ENCODE results near the gene ARG2. TPM values are rescaled to one million over a fixed set of nuclear protein-coding genes. Genes with fewer than 3 reads are reported as not detected.

Gene ARG2
- total and polyA plus RNA-seq, 10 of the 15 experiments (the other 5 are each of a cell fraction or from before 2014, with no cell fraction given), result 0.48 to 7.8 (median 1.1) TPM

DNA sequence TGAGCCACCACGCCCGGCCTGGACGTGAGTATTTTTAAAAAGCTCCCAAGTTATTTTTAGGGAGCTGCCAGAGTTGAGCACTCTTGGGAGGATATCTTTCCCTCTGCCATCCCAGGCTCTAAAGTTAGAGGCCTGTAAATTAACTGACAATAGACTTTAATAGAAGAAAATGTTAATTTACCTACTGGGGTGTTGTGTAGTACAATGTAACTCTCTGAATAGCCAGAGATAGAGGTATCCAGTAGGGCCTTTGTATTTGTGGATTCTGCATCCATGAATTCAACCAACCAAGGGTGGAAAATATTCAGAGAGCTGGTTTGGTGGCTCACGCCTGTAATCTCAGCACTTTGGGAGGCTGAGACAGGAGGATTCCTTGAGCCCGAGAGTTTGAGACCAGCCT lies 12.1 kb upstream of the ARG2 start:
- no peak overlapping the region for H3K4me3 ChIP-seq
- no peak overlapping the region for H2AFZ ChIP-seq (ENCODE audit: control insufficient read depth, low read depth, low read length)
- WGBS (ENCODE audit: insufficient coverage, insufficient replicate concordance, low lambda C conversion rate, missing lambda C conversion rate), result 94% methylated on average over 5 of the region's 5 CpGs
- H3K27ac ChIP-seq (ENCODE audit: control insufficient read depth, insufficient read depth), result no peak overlapping the region
- H3K27me3 ChIP-seq (replicated peaks in 1 of 2; ENCODE audit: control insufficient read depth in 2 of 2, insufficient read depth in 2 of 2, low read length in 1 of 2), result no peaks in the 10 kb centered on the region
- DNase-seq (ENCODE audit: low read depth, low spot score), result no peak
- H3K9me3 ChIP-seq (replicated peaks; ENCODE audit: control insufficient read depth, insufficient read depth, low read length), result no peaks in the 10 kb centered on the region
- in situ Hi-C loops (cut with MboI) (no loop called here), intact Hi-C loops (cut with micrococcal nuclease; ENCODE audit: unreplicated experiment) (no loop called here)
- ChIA-PET POLR2A (interaction anchor here (1.0 kb wide), 1 partner anchor 61 kb away, joined by 3 read pairs; no protein-coding TSS in a partner anchor), RAD21 (ENCODE audit: unreplicated experiment) (no interaction called here), SMC1A (ENCODE audit: uncharacterized antibody, unreplicated experiment) (interaction anchor here (1.7 kb wide), 1 partner anchor 12 kb away, joined by 4 read pairs; the partner anchor contains the start of gene ARG2), CTCF (interaction anchor here (0.9 to 4.1 kb wide), 6 partner anchors 10 to 180 kb away, joined by 3 to 35 read pairs (median 4); partner anchors contain the start of gene ARG2)
- TF ChIP-seq TCF7 (IDR thresholded peaks at IDR 0.05; ENCODE audit: borderline replicate concordance) (no peak), HDGF (IDR thresholded peaks at IDR 0.05) (no peak), MEF2A (IDR thresholded peaks at IDR 0.05; ENCODE audit: insufficient read depth, low read depth, low read length) (no peak)
- TF ChIP-seq, protein P1, sequence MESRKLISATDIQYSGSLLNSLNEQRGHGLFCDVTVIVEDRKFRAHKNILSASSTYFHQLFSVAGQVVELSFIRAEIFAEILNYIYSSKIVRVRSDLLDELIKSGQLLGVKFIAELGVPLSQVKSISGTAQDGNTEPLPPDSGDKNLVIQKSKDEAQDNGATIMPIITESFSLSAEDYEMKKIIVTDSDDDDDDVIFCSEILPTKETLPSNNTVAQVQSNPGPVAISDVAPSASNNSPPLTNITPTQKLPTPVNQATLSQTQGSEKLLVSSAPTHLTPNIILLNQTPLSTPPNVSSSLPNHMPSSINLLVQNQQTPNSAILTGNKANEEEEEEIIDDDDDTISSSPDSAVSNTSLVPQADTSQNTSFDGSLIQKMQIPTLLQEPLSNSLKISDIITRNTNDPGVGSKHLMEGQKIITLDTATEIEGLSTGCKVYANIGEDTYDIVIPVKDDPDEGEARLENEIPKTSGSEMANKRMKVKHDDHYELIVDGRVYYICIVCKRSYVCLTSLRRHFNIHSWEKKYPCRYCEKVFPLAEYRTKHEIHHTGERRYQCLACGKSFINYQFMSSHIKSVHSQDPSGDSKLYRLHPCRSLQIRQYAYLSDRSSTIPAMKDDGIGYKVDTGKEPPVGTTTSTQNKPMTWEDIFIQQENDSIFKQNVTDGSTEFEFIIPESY (IDR thresholded peaks at IDR 0.05), result no peak
- TF ChIP-seq, protein P2, sequence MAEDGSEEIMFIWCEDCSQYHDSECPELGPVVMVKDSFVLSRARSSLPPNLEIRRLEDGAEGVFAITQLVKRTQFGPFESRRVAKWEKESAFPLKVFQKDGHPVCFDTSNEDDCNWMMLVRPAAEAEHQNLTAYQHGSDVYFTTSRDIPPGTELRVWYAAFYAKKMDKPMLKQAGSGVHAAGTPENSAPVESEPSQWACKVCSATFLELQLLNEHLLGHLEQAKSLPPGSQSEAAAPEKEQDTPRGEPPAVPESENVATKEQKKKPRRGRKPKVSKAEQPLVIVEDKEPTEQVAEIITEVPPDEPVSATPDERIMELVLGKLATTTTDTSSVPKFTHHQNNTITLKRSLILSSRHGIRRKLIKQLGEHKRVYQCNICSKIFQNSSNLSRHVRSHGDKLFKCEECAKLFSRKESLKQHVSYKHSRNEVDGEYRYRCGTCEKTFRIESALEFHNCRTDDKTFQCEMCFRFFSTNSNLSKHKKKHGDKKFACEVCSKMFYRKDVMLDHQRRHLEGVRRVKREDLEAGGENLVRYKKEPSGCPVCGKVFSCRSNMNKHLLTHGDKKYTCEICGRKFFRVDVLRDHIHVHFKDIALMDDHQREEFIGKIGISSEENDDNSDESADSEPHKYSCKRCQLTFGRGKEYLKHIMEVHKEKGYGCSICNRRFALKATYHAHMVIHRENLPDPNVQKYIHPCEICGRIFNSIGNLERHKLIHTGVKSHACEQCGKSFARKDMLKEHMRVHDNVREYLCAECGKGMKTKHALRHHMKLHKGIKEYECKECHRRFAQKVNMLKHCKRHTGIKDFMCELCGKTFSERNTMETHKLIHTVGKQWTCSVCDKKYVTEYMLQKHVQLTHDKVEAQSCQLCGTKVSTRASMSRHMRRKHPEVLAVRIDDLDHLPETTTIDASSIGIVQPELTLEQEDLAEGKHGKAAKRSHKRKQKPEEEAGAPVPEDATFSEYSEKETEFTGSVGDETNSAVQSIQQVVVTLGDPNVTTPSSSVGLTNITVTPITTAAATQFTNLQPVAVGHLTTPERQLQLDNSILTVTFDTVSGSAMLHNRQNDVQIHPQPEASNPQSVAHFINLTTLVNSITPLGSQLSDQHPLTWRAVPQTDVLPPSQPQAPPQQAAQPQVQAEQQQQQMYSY (CRISPR knock-in tag; IDR thresholded peaks at IDR 0.05), result no peak
- TF ChIP-seq, protein P3, sequence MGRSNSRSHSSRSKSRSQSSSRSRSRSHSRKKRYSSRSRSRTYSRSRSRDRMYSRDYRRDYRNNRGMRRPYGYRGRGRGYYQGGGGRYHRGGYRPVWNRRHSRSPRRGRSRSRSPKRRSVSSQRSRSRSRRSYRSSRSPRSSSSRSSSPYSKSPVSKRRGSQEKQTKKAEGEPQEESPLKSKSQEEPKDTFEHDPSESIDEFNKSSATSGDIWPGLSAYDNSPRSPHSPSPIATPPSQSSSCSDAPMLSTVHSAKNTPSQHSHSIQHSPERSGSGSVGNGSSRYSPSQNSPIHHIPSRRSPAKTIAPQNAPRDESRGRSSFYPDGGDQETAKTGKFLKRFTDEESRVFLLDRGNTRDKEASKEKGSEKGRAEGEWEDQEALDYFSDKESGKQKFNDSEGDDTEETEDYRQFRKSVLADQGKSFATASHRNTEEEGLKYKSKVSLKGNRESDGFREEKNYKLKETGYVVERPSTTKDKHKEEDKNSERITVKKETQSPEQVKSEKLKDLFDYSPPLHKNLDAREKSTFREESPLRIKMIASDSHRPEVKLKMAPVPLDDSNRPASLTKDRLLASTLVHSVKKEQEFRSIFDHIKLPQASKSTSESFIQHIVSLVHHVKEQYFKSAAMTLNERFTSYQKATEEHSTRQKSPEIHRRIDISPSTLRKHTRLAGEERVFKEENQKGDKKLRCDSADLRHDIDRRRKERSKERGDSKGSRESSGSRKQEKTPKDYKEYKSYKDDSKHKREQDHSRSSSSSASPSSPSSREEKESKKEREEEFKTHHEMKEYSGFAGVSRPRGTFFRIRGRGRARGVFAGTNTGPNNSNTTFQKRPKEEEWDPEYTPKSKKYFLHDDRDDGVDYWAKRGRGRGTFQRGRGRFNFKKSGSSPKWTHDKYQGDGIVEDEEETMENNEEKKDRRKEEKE (IDR thresholded peaks at IDR 0.05), result no peak
- H3K4me2 ChIP-seq (ENCODE audit: control insufficient read depth, insufficient read depth), result no peak overlapping the region
- no peaks in the 10 kb centered on the region for H3K79me2 ChIP-seq (ENCODE audit: control insufficient read depth, insufficient read depth, low read length)
- H3K9ac ChIP-seq (ENCODE audit: control insufficient read depth, insufficient read depth, low read length), result no peak overlapping the region
- H3K4me1 ChIP-seq (ENCODE audit: control insufficient read depth, insufficient read depth, low read length), result peaks cover 5% of the 10 kb centered on the region; the same call in 1 of the 2 replicates
- H3K36me3 ChIP-seq (ENCODE audit: control insufficient read depth in 2 of 2, insufficient read depth in 2 of 2, low read length in 1 of 2), result no peaks in the 10 kb centered on the region
- ATAC-seq, result no peak
- no peak for FAIRE-seq
- H4K20me1 ChIP-seq (ENCODE audit: control insufficient read depth, insufficient read depth), result no peaks in the 10 kb centered on the region
- BruUV-seq (replicated peaks), result no TSS peak
